ENCODE results near the gene HTR3C. TPM values are rescaled to one million over a fixed set of nuclear protein-coding genes. Genes with fewer than 3 reads are reported as not detected.

Gene HTR3C
- total RNA-seq, 4 donors from 2014 or later = 0.45 TPM; not detected in 3

GRCh38 chr3:184078851-184079250 is 26.0 kb downstream of the HTR3C start:
- Histone ChIP-seq H3K27me3 (no peaks in the 10 kb centered on the region), H3K27ac (no peak overlapping the region), H3K9me3 (no peaks in the 10 kb centered on the region), H3K4me1 (no peaks in the 10 kb centered on the region), H3K36me3 (no peaks in the 10 kb centered on the region), H3K4me3 (replicated peaks in 1 of 3) (no peak overlapping the region)
- DNase-seq = no peak
- intact Hi-C loops (cut with DNase I) = no loop called here
- TF ChIP-seq POLR2A (IDR thresholded peaks at IDR 0.05) = no peak
- TF ChIP-seq CTCF (IDR thresholded peaks at IDR 0.05) = no peak
- WGBS, 2 donors = 89% methylated on average over 3 of the region's 3 CpGs

GRCh38 chr3:184081116-184081830 is 28.4 kb downstream of the HTR3C start:
- no peak for DNase-seq

GRCh38 chr3:184082034-184082433 is 29.2 kb downstream of the HTR3C start:
- WGBS, 2 donors = 90% methylated on average over 2 to 10 of the region's 10 CpGs
- no peak overlapping the region for H3K4me3 ChIP-seq (replicated peaks in 1 of 3)
- no peaks in the 10 kb centered on the region for H3K27me3 ChIP-seq
- H3K36me3 ChIP-seq = no peaks in the 10 kb centered on the region
- DNase-seq = no peak
- TF ChIP-seq POLR2A (IDR thresholded peaks at IDR 0.05) = no peak
- TF ChIP-seq CTCF (IDR thresholded peaks at IDR 0.05) = no peak
- no peaks in the 10 kb centered on the region for H3K4me1 ChIP-seq
- H3K9me3 ChIP-seq = no peaks in the 10 kb centered on the region
- no peak overlapping the region for H3K27ac ChIP-seq
- intact Hi-C loops (cut with DNase I) = no loop called here

More at GRCh38 chr3:184081116-184081830, 28.4 kb downstream of the HTR3C start:
- WGBS, 2 donors = 92 to 95% methylated on average over 8 to 12 of the region's 16 CpGs
- Histone ChIP-seq H3K27me3 (no peaks in the 10 kb centered on the region), H3K36me3 (no peaks in the 10 kb centered on the region), H3K9me3 (no peaks in the 10 kb centered on the region), H3K4me3 (replicated peaks in 1 of 3) (no peak overlapping the region), H3K27ac (no peak overlapping the region), H3K4me1 (no peaks in the 10 kb centered on the region)
- intact Hi-C loops (cut with DNase I) = no loop called here
- TF ChIP-seq CTCF (IDR thresholded peaks at IDR 0.05) = no peak
- TF ChIP-seq POLR2A (IDR thresholded peaks at IDR 0.05) = no peak

DNA sequence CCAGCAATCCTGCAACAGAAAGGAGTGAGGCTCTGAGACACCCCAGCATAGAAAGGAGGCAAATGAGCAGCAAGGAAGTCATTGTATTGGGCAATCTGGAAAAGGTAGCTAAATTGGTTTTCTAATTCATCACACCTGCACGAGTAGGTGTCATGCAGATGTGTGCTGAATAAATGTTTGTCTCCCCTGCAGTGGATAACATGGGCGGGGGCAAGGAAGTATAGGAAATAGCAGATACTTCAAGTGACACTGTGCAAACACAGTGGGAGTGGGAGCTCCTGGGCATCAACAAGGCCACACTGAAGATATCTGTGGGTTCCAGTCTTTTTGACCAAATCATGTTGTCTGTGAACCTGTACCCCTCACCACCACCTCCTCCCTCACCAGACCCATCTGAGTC is 29.6 kb downstream of the HTR3C start:
- no peak overlapping the region for H3K27ac ChIP-seq
- no peaks in the 10 kb centered on the region for H3K27me3 ChIP-seq
- H3K4me3 ChIP-seq (replicated peaks in 1 of 3) = no peak overlapping the region
- TF ChIP-seq CTCF (IDR thresholded peaks at IDR 0.05) (no peak), POLR2A (IDR thresholded peaks at IDR 0.05) (no peak)
- H3K36me3 ChIP-seq = no peaks in the 10 kb centered on the region
- intact Hi-C loops (cut with DNase I) = no loop called here
- WGBS, 2 donors = 58 to 65% methylated on average over 2 of the region's 2 CpGs
- DNase-seq = no peak
- no peaks in the 10 kb centered on the region for H3K9me3 ChIP-seq
- H3K4me1 ChIP-seq = no peaks in the 10 kb centered on the region

GRCh38 chr3:184085389-184085852 is 32.6 kb downstream of the HTR3C start:
- no peaks in the 10 kb centered on the region for H3K4me1 ChIP-seq
- 86% methylated on average over 3 of the region's 3 CpGs for WGBS, 2 donors
- TF ChIP-seq POLR2A (IDR thresholded peaks at IDR 0.05) (no peak), CTCF (IDR thresholded peaks at IDR 0.05) (no peak)

More at GRCh38 chr3:184085389-184085852, 32.6 kb downstream of the HTR3C start:
- intact Hi-C loops (cut with DNase I) = no loop called here
- Histone ChIP-seq H3K9me3 (no peaks in the 10 kb centered on the region), H3K4me3 (replicated peaks in 1 of 3) (no peak overlapping the region), H3K27me3 (no peaks in the 10 kb centered on the region), H3K36me3 (no peaks in the 10 kb centered on the region), H3K27ac (no peak overlapping the region)
- no peak for DNase-seq
